ENCODE measurements around the gene UBE4B.
"Not testable (repeated sequence)": the region's sequence is repeated elsewhere in the genome, so short reads cannot be mapped to it uniquely, and the experiment has no call there.

Gene UBE4B

GRCh38 chr1:10032590-10033358, at the start of gene UBE4B:
Gene UBE4B, plus strand, starts transcription at chr1:10032958. Its CDS starts 713 bp downstream, at chr1:10033671.
- DNase-seq (ENCODE audit: low read depth in 2 of 2) = peak; percentile 96 to 98

GRCh38 chr1:9984253-9984652, 48.5 kb upstream of the UBE4B start:
- DNase-seq (ENCODE audit: low read depth in 2 of 2) = no peak

GRCh38 chr1:9985001-9985400, 47.8 kb upstream of the UBE4B start:
- DNase-seq (ENCODE audit: low read depth in 2 of 2) = no peak

- DNase-seq (ENCODE audit: low read depth in 2 of 2) = no peak
Observed at GRCh38 chr1:9989773-9990172, 43.0 kb upstream of the UBE4B start.

DNA sequence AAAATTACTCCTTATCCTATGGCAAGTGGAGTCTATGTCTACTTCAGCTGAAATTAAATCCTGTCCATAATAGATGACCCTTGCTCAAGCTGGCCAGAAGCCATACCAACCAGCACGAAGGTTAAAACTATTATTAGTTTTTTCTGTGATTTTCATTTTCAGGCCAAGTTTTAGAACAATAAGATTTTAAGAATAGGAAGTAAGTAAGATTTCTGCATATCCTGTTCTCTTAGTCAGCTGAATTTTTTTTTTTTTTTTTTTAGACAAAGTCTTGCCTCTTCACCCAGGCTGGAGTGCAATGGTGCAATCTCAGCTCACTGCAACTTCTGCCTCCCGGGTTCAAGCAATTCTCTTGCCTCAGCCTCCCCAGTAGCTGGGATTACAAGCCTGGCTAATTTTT, 41.8 kb upstream of the UBE4B start:
- DNase-seq (ENCODE audit: low read depth in 2 of 2) = no peak

DNA sequence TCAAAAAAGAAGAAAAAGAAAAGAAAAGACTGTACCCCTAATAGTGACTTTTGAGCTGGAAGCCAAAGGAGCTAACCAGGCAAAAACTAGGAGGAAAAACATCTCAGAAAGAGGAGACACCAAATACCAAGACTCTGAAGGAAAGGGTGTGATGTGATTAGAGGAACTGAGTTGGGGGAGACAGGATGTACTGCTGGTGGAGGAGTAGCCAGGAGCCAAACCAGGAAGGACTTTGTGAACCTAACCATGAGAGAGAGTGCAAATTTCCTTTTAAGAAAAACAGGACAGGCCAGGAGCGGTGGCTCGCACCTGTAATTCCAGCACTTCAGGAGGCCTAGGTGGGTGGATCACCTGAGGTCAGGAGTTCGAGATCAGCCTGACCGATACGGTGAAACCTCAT, 39.8 kb upstream of the UBE4B start:
- no peak for DNase-seq (ENCODE audit: low read depth in 2 of 2)

DNA sequence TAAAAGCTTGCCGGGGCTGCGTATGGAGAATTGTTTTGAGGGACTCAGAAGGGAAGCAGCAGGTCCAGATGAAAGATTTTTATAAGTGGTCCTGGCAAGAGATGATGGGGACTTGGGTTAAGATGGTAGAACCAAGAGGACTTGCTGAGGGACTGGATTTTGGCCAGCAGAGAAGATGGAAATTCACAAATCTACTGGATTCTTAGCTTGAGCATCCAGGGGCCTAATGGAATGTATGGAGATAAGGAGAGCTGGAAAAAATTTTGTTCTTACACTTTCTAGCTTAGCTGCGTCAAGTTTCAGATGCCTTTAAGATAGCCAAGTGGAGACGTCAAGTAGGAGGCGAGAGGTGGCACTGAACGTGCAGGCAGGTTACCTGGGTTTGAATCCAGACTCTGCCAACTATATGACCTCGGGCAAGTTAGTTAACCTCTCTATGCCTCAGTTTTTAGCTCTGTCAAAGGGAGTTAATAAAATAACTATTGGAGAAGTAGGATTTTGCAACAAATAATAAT, 39.1 kb upstream of the UBE4B start:
- DNase-seq (ENCODE audit: low read depth in 2 of 2) = no peak

DNA sequence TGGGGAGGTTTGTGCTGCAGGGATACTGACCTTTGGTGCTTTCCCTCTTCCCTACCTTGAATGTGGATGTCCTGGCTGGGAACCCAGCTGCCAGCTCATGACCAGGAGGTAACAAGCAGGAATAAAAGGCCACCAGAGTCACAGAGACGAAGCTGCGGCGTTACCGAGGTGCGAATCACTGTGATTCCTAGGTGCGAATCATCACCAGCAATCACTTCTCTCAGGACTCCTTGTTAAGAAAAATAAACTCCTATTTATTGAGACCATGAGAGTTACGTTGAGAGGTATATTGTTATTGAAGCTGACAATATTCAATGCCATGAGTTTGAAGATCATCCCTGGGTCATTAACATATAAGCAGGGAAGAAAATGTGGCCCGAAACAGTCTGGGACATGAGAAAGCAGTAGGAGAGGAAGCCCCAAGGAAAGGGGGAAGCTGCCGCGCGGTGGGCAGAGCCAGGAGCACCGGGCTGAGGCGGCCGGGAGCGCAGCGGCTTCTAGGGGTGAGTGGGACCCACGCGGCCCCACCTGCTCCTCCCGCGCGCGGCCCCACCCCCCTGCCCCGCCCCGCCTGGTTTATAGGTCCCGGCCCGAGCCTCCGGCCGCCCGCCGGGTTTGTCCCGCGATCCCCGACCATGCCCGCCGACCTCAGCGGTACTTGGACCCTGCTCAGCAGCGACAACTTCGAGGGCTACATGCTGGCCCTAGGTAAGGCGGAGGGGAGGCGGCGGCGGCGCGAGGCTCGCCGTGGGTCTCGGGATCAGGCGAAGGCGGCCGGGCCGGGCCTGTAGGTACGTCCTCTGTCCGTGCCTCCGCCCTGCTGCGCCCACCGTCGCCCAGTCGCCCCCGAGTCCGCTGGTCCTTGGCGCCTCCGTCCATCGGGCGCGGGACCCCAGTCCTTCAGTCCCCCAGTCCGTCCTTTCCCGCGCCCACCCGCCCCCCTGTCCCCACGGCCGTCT, 35.9 kb upstream of the UBE4B start, which contains the start of gene RBP7:
Gene RBP7 (plus strand): TSS at position 605 of the 959 bp plus-strand sequence. CDS start 31 bp downstream, at position 636.
- peak in 1 of 2 donors; percentile 2 for DNase-seq (ENCODE audit: low read depth in 2 of 2)

GRCh38 chr1:10001016-10001665, 31.6 kb upstream of the UBE4B start:
- no peak for DNase-seq (ENCODE audit: low read depth in 2 of 2)

DNA sequence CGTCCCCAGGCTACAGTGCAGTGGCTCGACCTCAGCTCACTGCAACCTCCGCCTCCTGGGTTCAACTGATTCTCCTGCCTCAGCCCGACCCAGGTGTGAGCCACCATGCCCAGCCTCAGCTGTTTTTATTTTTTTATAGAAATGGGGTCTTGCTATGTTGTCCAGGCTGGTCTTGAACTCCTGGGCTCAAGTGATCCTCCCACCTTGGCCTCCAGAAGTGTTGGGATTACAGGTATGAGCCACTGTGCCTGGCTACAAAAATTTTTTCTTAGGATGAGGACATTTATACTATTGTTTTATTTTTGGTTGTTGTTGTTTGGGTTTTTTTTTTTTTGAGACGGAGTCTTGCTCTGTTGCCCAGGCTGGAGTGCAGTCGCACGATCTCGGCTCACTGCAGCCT, 27.5 kb upstream of the UBE4B start:
- DNase-seq (ENCODE audit: low read depth in 2 of 2) = not testable (repeated sequence)

DNA sequence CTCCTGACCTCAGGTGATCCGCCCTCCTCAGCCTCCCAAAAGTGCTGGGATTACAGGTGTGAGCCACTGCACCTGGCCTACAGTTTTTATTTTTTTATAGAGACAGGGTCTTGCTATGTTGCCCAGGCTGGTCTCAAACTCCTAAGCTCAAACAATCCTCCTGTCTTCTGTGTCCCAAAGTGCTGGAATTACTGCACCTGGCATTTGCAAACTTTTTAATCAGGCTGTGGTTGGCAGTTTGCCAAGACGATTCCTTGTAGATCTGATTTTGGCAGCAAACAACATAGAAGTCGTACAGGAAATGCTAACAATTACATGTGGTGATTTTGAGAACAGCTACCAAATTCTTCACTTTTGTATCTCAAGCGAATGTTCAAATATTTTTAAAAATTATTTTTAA, 25.6 kb upstream of the UBE4B start:
- no peak for DNase-seq (ENCODE audit: low read depth in 2 of 2)

DNA sequence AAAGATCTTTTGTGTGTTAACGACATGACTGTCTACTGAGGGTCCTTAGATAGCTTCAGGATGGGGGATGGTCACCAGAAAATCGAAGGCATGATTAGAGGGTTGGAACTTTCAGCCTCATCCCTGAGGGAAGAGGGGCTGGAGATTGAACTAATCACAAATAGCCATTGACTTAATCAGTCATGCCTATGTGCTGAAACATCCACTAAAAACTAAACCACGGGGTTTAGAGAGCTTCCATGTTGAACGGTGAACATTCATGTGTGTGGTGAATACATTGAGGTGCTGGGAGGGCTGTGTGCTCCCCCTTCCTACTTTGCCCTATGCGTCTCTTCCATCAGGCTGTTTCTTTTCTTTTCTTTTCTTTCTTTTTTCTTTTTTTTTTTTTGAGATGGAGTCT, 18.7 kb upstream of the UBE4B start:
- DNase-seq (ENCODE audit: low read depth in 2 of 2) = no peak

DNA sequence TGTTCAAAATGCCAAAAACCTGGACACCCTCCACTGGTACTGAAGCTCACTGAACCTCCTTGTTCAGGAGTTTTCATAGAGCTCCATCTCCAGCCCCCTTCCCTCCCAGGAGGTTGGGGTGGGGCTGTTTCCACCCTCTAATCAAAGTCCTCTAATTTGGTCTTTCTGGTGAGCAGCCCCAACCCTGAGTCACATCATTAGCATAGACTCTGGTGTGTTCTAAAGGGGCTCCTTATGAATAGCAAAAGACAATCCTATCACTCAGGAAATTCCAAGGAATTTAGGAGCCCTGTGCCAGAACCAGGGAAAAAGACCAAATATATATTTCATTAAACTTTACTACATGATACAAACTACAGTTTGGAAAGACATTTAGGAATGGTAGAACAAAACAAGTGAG, 13.2 kb upstream of the UBE4B start:
- no peak for DNase-seq (ENCODE audit: low read depth in 2 of 2)

DNA sequence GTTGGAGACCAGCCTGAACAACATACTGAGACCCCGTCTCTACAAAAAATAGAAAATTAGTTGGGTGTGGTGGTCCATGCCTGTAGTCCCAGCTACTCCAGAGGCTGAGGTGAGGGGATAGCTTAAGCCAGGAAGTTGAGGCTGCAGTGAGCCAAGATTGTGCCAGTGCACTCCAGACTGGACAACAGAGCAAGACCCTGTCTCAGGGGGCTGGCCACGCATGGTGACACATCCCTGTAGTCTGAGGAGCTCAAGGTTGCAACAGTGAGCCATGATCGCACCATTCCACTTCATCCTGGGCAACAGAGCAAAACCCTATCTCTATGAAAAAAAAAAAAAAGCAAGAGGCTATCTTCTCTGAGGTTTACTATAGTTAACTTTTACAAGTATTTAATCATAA, 12.7 kb upstream of the UBE4B start:
- DNase-seq (ENCODE audit: low read depth in 2 of 2) = no peak

DNA sequence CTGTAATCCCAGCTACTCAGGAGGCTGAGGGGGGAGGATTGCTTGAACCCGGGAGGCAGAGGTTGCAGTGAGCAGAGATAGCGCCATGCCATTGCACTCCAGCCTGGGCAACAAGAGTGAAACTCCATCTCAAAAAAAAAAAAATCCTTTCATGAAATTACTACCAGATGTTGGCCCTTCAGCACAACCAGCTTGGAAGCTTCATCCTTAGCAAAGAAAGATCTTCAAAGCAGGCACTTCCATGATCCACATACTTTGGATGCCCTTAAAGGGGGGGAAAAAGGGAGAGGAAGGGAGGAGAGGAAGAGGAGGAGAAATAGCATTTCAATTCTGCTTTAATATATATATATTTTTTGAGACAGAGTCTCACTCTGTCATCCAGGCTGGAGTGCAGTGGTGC, 12.1 kb upstream of the UBE4B start:
- DNase-seq (ENCODE audit: low read depth in 2 of 2) = not testable (repeated sequence)

- not testable (repeated sequence) for DNase-seq (ENCODE audit: low read depth in 2 of 2)
Observed at GRCh38 chr1:10021992-10022391, 10.8 kb upstream of the UBE4B start.

- DNase-seq (ENCODE audit: low read depth in 2 of 2) = no peak
Observed at GRCh38 chr1:10022656-10023055, 10.1 kb upstream of the UBE4B start.

DNA sequence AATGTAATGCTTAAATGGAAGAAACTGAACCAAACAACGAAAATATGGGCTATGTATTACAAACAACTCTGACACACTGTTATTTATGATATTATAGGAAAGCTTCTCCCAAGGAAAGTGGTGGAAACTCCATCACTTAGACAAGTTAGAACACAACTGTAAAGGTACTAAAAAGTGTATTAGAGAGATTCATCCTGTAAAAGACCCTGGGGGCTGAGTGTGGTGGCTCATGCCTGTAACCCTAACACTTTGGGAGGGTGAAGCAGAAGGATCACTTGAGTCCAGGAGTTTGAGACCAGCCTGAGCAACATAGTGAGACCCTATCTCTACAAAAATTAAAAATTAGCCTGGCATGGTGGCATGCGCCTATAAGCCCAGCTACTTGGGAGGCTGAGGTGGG, 7.4 kb upstream of the UBE4B start:
- no peak for DNase-seq (ENCODE audit: low read depth in 2 of 2)

- DNase-seq (ENCODE audit: low read depth in 2 of 2) = no peak
Observed at GRCh38 chr1:10027027-10027426, 5.7 kb upstream of the UBE4B start.

DNA sequence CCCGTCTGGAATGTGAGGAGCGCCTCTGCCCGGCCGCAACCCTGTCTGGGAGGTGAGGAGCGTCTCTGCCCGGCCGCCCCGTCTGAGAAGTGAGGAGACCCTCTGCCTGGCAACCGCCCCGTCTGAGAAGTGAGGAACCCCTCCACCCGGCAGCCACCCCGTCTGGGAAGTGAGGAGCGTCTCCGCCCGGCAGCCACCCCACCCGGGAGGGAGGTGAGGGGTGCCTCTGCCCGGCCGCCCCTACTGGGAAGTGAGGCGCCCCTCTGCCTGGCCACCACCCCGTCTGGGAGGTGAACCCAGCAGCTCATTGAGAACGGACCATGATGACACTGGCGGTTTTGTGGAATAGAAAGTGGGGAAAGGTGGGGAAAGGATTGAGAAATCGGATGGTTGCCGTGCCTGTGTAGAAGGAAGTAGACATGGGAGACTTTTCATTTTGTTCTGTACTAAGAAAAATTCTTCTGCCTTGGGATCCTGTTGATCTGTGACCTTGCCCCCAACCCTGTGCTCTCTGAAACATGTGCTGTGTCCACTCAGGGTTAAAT, 3.7 kb upstream of the UBE4B start:
- not testable (repeated sequence) for DNase-seq (ENCODE audit: low read depth in 2 of 2)

DNA sequence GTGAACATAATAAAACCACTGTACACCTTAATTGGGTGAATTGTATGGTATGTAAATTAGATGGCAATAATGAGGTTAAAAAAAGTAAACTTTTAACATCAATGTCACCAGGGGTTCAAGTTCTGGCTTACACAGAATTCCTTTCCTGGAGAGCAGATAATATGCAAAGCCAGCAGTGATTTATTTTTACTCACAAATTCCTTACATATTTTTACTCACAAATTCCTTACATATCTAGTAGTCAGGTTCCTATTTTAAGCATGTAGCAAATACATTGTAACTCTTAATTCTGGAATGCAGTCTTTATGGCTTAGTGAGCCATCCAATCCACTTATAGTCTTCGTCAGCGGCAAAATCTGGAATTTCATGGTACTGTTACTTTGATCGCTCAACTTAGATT, 1.3 kb upstream of the UBE4B start:
- DNase-seq (ENCODE audit: low read depth in 2 of 2) = no peak

All from stimulated activated CD4-positive, alpha-beta T cell treated with anti-CD3 and anti-CD28 coated beads, Interleukin-1b, Interleukin-23, amount 100 ng/mL, for 4 hours (primary cell).